Mucosa of gallbladder (tissue), 1 donor: ENCODE data around the gene RRH. TPM values are rescaled to one million over a fixed set of nuclear protein-coding genes. Genes with fewer than 3 reads are reported as not detected.
A peak's percentile ranks its signal among the peaks of the same experiment; 100 is the strongest.
"Not testable (repeated sequence)": the region's sequence is repeated elsewhere in the genome, so short reads cannot be mapped to it uniquely, and the experiment has no call there.

Experiments
- DNase-seq: peaks from one replicate; pipeline ENCODE4 v3.0.0-alpha.2; 2020; ENCODE audit warnings: low spot score
- total RNA-seq: library from RNA; stranded (reverse); gene quantifications from one replicate; pipeline ENCODE4 v1.2.1, GENCODE V29; 2021
- donor health status: DM: no; HTN: no; CAD: no.

RRH gene
- total RNA-seq = 0.23 TPM

- no peak for DNase-seq
Observed at GRCh38 chr4:109827672-109828071, at the start of gene RRH. Gene RRH, plus strand, starts transcription at chr4:109827972. Its CDS starts 56 bp downstream, at chr4:109828028.

GRCh38 chr4:109782092-109782491, 45.7 kb upstream of the RRH start:
- not testable (repeated sequence) for DNase-seq

- DNase-seq = no peak
Observed at GRCh38 chr4:109786846-109787245, 40.9 kb upstream of the RRH start.

- no peak for DNase-seq
Observed at GRCh38 chr4:109787807-109788206, 40.0 kb upstream of the RRH start.

GRCh38 chr4:109795059-109795458, 32.7 kb upstream of the RRH start:
- no peak for DNase-seq

GRCh38 chr4:109798866-109799265, 28.9 kb upstream of the RRH start:
- DNase-seq = no peak

GRCh38 chr4:109801099-109801789, 26.5 kb upstream of the RRH start:
- DNase-seq = no peak

GRCh38 chr4:109801895-109802319, 25.9 kb upstream of the RRH start, which contains the start of gene CFI:
Gene CFI, minus strand, starts transcription at chr4:109801999. Its CDS starts 28 bp downstream, at chr4:109801971.
- no peak for DNase-seq

- peak; percentile 22 for DNase-seq
Observed at GRCh38 chr4:109803924-109804571, 23.7 kb upstream of the RRH start.

GRCh38 chr4:109809655-109810054, 18.1 kb upstream of the RRH start:
- no peak for DNase-seq

- DNase-seq = no peak
Observed at GRCh38 chr4:109810552-109811387, 17.0 kb upstream of the RRH start.

- no peak for DNase-seq
Observed at GRCh38 chr4:109811707-109812106, 16.1 kb upstream of the RRH start.

- DNase-seq = peak; percentile 93
Observed at GRCh38 chr4:109815151-109816081, 12.4 kb upstream of the RRH start, which contains the start of gene GAR1. Gene GAR1, plus strand, starts transcription at chr4:109815762. Its CDS starts 403 bp downstream, at chr4:109816165.

GRCh38 chr4:109816082-109816442, 11.7 kb upstream of the RRH start:
- DNase-seq = no peak

GRCh38 chr4:109816894-109817293, 10.9 kb upstream of the RRH start:
- no peak for DNase-seq

- no peak for DNase-seq
Observed at GRCh38 chr4:109818268-109818667, 9.5 kb upstream of the RRH start.

GRCh38 chr4:109820563-109820962, 7.2 kb upstream of the RRH start:
- no peak for DNase-seq

- no peak for DNase-seq
Observed at GRCh38 chr4:109821185-109821584, 6.6 kb upstream of the RRH start.

GRCh38 chr4:109826719-109827118, 1.1 kb upstream of the RRH start:
- DNase-seq = no peak

- no peak for DNase-seq
Observed at GRCh38 chr4:109833756-109834155, 6.0 kb downstream of the RRH start.

GRCh38 chr4:109836985-109837384, 9.2 kb downstream of the RRH start:
- no peak for DNase-seq
